GM15510 (cell line): ENCODE data around the gene CYTH1.

Source experiments
- POLR2A ChIP-seq: IDR thresholded peaks from 3 replicates; pipeline ENCODE4 v1.6.1; 2011; ENCODE audit warnings: borderline replicate concordance; ENCODE audit not compliant: insufficient read length; ENCODE audit errors: extremely low read depth

CYTH1 gene

DNA sequence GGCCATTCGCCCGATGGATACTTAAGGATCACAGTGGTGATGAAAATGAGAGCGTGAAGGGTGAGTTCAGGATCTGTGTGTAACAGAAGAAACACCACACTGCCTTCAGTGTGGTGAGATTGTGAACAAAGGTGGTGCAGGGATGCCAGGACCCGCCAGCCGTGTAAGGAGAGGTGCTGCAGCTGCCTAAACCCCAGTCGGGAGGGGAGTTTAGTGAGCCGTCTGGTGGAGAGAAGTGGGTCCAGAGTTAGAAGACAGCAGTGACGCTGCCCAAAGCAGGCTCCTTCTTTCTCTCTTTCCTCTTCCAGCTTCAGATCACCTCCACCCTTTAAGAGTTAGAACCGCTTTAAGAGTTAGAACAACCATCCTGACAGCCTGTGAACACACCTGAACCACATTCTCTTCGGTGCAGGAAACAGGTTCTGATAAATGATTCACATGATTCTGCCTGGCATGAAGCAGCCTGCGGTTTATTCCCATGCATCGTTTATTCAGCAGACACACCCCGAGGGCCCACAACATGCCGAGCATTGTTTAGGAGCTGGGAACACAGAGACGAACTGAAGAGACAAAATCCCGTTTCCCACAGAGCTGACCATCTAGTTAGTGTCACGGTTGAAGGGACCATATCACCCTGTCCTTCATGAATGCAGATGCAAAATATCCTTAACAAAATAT is 120.8 kb downstream of the CYTH1 start:
- TF ChIP-seq POLR2A = no peak

GRCh38 chr17:78659546-78659945 is 122.5 kb downstream of the CYTH1 start:
- TF ChIP-seq POLR2A = no peak

DNA sequence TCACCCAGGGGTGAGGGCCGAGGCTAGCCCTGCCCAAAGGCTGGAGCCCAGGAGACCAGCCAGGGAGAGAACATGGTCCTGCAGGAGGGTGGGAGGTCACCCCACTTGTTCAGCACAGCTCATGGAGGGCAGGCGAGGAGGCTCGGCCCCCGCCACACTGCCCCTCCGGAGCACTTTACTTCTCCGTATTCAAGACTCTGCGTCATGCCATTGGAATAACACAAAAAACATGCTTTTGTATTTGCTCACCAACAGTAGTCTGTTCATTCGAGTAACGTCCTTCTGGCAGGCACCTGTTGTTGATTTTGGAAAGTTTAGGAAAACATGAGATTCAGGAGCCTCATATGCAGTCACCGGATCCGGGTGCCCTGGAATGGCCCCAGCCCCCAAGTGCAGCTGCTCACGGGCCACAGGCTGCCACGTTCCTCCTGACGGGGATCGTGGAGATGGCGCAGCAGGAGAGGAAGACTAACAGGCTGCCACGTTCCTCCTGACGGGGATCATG is 123.7 kb downstream of the CYTH1 start:
- no peak for TF ChIP-seq POLR2A

GRCh38 chr17:78655251-78655940 is 126.7 kb downstream of the CYTH1 start:
- TF ChIP-seq POLR2A = no peak

GRCh38 chr17:78654325-78654724 is 127.7 kb downstream of the CYTH1 start:
- no peak for TF ChIP-seq POLR2A

GRCh38 chr17:78653382-78653781 is 128.7 kb downstream of the CYTH1 start:
- TF ChIP-seq POLR2A = no peak

- no peak for TF ChIP-seq POLR2A
Observed at GRCh38 chr17:78652913-78653312, 129.2 kb downstream of the CYTH1 start.

DNA sequence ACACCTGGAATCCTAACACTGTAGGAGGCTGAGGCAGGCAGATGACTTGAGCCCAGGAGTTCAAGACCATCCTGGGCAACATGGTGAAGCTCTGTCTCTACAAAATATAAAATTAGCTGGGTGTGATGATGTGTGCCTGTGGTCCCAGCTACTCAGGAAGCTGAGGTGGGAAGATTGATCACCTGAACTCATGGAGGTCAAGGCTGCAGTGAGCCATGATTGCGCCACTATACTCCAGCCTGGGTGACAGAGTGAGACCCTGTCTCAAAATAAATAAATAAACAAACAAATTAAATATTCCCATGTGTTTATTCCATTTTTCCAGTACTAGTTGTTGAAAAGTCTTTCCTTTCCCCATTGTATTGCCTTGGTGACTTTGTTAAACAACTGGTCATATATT is 130.0 kb downstream of the CYTH1 start:
- no peak for TF ChIP-seq POLR2A

GRCh38 chr17:78651554-78651953 is 130.5 kb downstream of the CYTH1 start:
- no peak for TF ChIP-seq POLR2A

DNA sequence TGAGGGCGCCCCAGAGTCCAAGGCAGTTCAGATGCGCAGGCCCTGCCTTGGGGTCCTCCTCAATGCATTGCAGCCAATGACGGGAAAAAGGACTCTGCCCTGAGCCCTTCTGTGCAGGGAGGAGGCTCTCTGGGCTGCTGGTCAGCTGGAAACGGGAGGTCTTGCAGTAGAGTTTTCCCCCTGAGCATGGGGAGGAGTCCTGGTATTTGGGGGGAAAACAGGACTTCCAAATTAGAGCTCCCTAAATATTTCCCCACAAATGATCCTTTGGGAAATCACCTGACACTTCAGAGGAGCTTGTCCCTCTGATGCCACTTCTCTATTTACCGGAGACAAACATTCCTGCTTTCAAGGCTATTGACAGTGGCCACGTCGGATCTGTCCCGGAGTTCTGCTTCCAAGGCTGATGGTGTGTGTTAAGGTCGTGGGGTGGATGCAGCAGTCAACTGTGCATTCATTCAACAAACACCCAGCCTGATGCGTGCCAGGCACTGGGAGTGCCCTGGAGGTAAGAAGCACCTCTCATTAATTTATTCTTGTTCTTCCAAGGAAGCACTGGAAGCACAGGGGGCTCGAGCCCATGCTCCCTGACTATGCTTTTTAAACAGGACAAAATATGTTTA is 131.9 kb downstream of the CYTH1 start:
- no peak for TF ChIP-seq POLR2A

GRCh38 chr17:78648293-78648692 is 133.8 kb downstream of the CYTH1 start:
- no peak for TF ChIP-seq POLR2A

DNA sequence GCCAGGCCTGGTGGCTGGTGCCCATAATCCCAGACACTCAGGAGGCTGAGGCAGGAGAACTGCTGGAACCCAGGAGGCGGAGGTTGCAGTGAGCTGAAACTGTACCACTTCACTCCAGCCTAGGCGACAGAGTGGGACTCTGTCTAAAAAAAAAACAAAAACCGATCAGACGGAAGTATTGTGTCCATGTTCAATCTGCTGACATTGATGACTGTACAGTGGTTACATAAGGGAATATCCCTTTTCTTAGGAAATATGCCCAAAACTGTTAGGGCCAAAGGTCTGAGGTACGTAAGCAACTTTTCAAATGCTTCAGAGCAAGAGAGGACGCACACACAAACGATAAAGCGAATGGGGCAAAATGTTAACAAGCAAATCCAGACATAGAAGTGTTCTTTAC is 135.0 kb downstream of the CYTH1 start:
- no peak for TF ChIP-seq POLR2A

GRCh38 chr17:78645421-78646295 is 136.4 kb downstream of the CYTH1 start:
- no peak for TF ChIP-seq POLR2A

GRCh38 chr17:78644931-78645351 is 137.1 kb downstream of the CYTH1 start:
- TF ChIP-seq POLR2A = no peak

- TF ChIP-seq POLR2A = no peak
Observed at GRCh38 chr17:78644224-78644623, 137.8 kb downstream of the CYTH1 start.
